H9 (cell line): ENCODE data around the gene SEPTIN5. TPM values are rescaled to one million over a fixed set of nuclear protein-coding genes. Genes with fewer than 3 reads are reported as not detected.
A peak's percentile ranks its signal among the peaks of the same experiment; 100 is the strongest.

ENCODE experiments used
- DNase-seq: peaks from one replicate; pipeline ENCODE4 v3.0.0-alpha.2; 2017
- H2AFZ ChIP-seq: one replicate; pipeline ENCODE4 v1.6.1; 2013; ENCODE audit warnings: mild to moderate bottlenecking, low read length, control low read depth, moderate library complexity
- H2AK5ac ChIP-seq: 2 replicates; pipeline ENCODE4 v1.6.1; 2013; ENCODE audit warnings: low read length, control low read depth, mixed read lengths; ENCODE audit not compliant: insufficient read length
- H2BK120ac ChIP-seq: one replicate; pipeline ENCODE4 v1.6.1; 2013; ENCODE audit warnings: low read depth, mild to moderate bottlenecking, low read length, control low read depth, inconsistent platforms; ENCODE audit not compliant: poor library complexity, severe bottlenecking
- H2BK12ac ChIP-seq: 2 replicates; pipeline ENCODE4 v1.6.1; 2013; ENCODE audit warnings: low read length, control low read depth, mixed read lengths, low read depth; ENCODE audit not compliant: insufficient read length
- H2BK15ac ChIP-seq: 2 replicates; pipeline ENCODE4 v1.6.1; 2013; ENCODE audit warnings: low read depth, low read length, control low read depth
- H2BK20ac ChIP-seq: one replicate; pipeline ENCODE4 v1.6.1; 2013; ENCODE audit warnings: low read depth, mild to moderate bottlenecking, low read length, control low read depth, inconsistent platforms; ENCODE audit not compliant: poor library complexity, severe bottlenecking
- H2BK5ac ChIP-seq: 2 replicates; pipeline ENCODE4 v1.6.1; 2013; ENCODE audit warnings: low read length, control low read depth, mixed read lengths; ENCODE audit not compliant: insufficient read length
- H3K14ac ChIP-seq: 2 replicates; pipeline ENCODE4 v1.6.1; 2013; ENCODE audit warnings: low read length, control low read depth; ENCODE audit not compliant: insufficient read depth
- H3K18ac ChIP-seq: 2 replicates; pipeline ENCODE4 v1.6.1; 2013; ENCODE audit warnings: low read depth, mild to moderate bottlenecking, mixed read lengths, low read length, control low read depth; ENCODE audit not compliant: insufficient read length
- H3K23ac ChIP-seq: 2 replicates; pipeline ENCODE4 v1.6.1; 2013; ENCODE audit warnings: low read length, control low read depth, mixed read lengths, low read depth; ENCODE audit not compliant: insufficient read length
- H3K23me2 ChIP-seq: 2 replicates; pipeline ENCODE4 v1.6.1; 2013; ENCODE audit warnings: low read depth, mild to moderate bottlenecking, mixed read lengths, low read length, control low read depth; ENCODE audit not compliant: insufficient read length, poor library complexity, severe bottlenecking
- H3K27ac ChIP-seq: 2 replicates; pipeline ENCODE4 v1.5.1; 2013; ENCODE audit warnings: low read length, control low read depth, mixed read lengths, low read depth; ENCODE audit not compliant: insufficient read length
- H3K27me3 ChIP-seq: 2 replicates; pipeline ENCODE4 v1.6.1; 2013; ENCODE audit warnings: low read length, control low read depth, inconsistent platforms; ENCODE audit not compliant: insufficient read depth
- H3K4ac ChIP-seq: 2 replicates; pipeline ENCODE4 v1.6.1; 2013; ENCODE audit warnings: low read depth, mild to moderate bottlenecking, control low read depth, inconsistent platforms, low read length, moderate library complexity
- H3K4me1 ChIP-seq: 2 replicates; pipeline ENCODE4 v1.6.1; 2013; ENCODE audit warnings: low read length, control low read depth, inconsistent platforms; ENCODE audit not compliant: insufficient read depth
- H3K4me2 ChIP-seq: 2 replicates; pipeline ENCODE4 v1.6.1; 2013; ENCODE audit warnings: low read length, control low read depth, mixed read lengths; ENCODE audit not compliant: insufficient read length, insufficient read depth
- H3K56ac ChIP-seq: 2 replicates; pipeline ENCODE4 v1.6.1; 2013; ENCODE audit warnings: low read depth, mild to moderate bottlenecking, mixed read lengths, low read length, control low read depth; ENCODE audit not compliant: insufficient read length
- H3K79me1 ChIP-seq: 2 replicates; pipeline ENCODE4 v1.6.1; 2013; ENCODE audit warnings: low read depth, mild to moderate bottlenecking, moderate library complexity, low read length, control low read depth, inconsistent platforms; ENCODE audit not compliant: insufficient read depth, poor library complexity, severe bottlenecking
- H3K79me2 ChIP-seq: 2 replicates; pipeline ENCODE4 v1.6.1; 2013; ENCODE audit warnings: low read length, control low read depth, inconsistent platforms; ENCODE audit not compliant: insufficient read depth
- H3K9ac ChIP-seq: 2 replicates; pipeline ENCODE4 v1.6.1; 2013; ENCODE audit warnings: low read length, control low read depth, mixed read lengths; ENCODE audit not compliant: insufficient read length; ENCODE audit errors: extremely low read depth
- H3K9me3 ChIP-seq: one replicate; pipeline ENCODE4 v1.6.1; 2013; ENCODE audit warnings: low read depth, low read length, inconsistent platforms; ENCODE audit not compliant: control insufficient read depth
- H3T11ph ChIP-seq: one replicate; pipeline ENCODE4 v1.6.1; 2013; ENCODE audit warnings: mild to moderate bottlenecking, low read length, control low read depth, inconsistent platforms
- H4K20me1 ChIP-seq: one replicate; pipeline ENCODE4 v1.6.1; 2013; ENCODE audit not compliant: control insufficient read depth, insufficient read length, insufficient read depth
- H4K5ac ChIP-seq: 2 replicates; pipeline ENCODE4 v1.6.1; 2013; ENCODE audit warnings: low read depth, mild to moderate bottlenecking, mixed read lengths, low read length, control low read depth; ENCODE audit not compliant: insufficient read length
- H4K8ac ChIP-seq: replicated peaks from 2 replicates; pipeline ENCODE4 v1.6.1; 2013; ENCODE audit warnings: low read length, control low read depth, mixed read lengths, low read depth; ENCODE audit not compliant: insufficient read length
- H4K91ac ChIP-seq: 2 replicates; pipeline ENCODE4 v1.6.1; 2013; ENCODE audit warnings: low read depth, mild to moderate bottlenecking, moderate library complexity, mixed read lengths, low read length, control low read depth; ENCODE audit not compliant: insufficient read length
- H3K27ac Mint-ChIP-seq, 3 experiments: 2 replicates in 2 of 3; 3 replicates in 1 of 3; pipeline ENCODE4 v1.8.0; 2020 to 2021; ENCODE audit warnings: mixed read lengths in 3 of 3, mild to moderate bottlenecking in 1 of 3, moderate library complexity in 1 of 3
- H3K27me3 Mint-ChIP-seq: 2 replicates; pipeline ENCODE4 v1.8.0; 2021; ENCODE audit warnings: low read depth, mild to moderate bottlenecking, moderate library complexity, mixed read lengths
- H3K36me3 Mint-ChIP-seq, 3 experiments: 2 replicates in 2 of 3; 3 replicates in 1 of 3; pipeline ENCODE4 v1.8.0; 2020 to 2021; ENCODE audit warnings: low read depth in 3 of 3, mixed read lengths in 3 of 3; ENCODE audit not compliant: insufficient read depth in 1 of 3
- H3K4me1 Mint-ChIP-seq, 2 experiments: 2 replicates each; pipeline ENCODE4 v1.8.0; 2020; ENCODE audit warnings: mixed read lengths in 2 of 2
- H3K4me3 Mint-ChIP-seq, 2 experiments: 2 replicates in 1 of 2; 3 replicates in 1 of 2; pipeline ENCODE4 v1.8.0; 2020 to 2021; ENCODE audit warnings: mild to moderate bottlenecking in 2 of 2, mixed read lengths in 2 of 2, moderate library complexity in 1 of 2
- H3K9me3 Mint-ChIP-seq, 2 experiments: 2 replicates in 1 of 2; 3 replicates in 1 of 2; pipeline ENCODE4 v1.8.0; 2020; ENCODE audit warnings: mild to moderate bottlenecking in 2 of 2, mixed read lengths in 2 of 2, moderate library complexity in 1 of 2
- CTCF ChIP-seq: fragments of 200-600 bp; sonication (generic); conservative IDR thresholded peaks from 3 replicates; pipeline ENCODE4 v1.8.0; 2021; ENCODE audit warnings: antibody characterized with exemption, mild to moderate bottlenecking
- WGBS: extraction: QIAGEN DNeasy Blood & Tissue Kit; methylation state at CpG from one replicate; pipeline ENCODE4 v1.1.7; 2013; ENCODE audit warnings: missing lambda C conversion rate, low lambda C conversion rate, mixed read lengths; ENCODE audit not compliant: insufficient read length; ENCODE audit errors: extremely low coverage; 5-methylcytosine and 5-hydroxymethylcytosine counted together
- total RNA-seq: library from RNA; stranded (reverse); gene quantifications from 2 replicates; pipeline ENCODE4 v1.2.1, GENCODE V29; 2021

Gene SEPTIN5
- total RNA-seq, 1 experiment from 2014 or later: 17.8 TPM

GRCh38 chr22:19679522-19680101 is 34.7 kb upstream of the SEPTIN5 start:
- H3K4me1 Mint-ChIP-seq: peaks cover 6 to 12% of the 10 kb centered on the region in 2 experiments
- no peak overlapping the region for H2AFZ ChIP-seq

More at GRCh38 chr22:19679522-19680101, 34.7 kb upstream of the SEPTIN5 start:
- Histone ChIP-seq H4K5ac (no peak overlapping the region), H3K79me2 (no peaks in the 10 kb centered on the region), H2BK20ac (no peak overlapping the region), H3K4ac (no peak overlapping the region), H3K27ac (no peak overlapping the region), H2BK12ac (no peak overlapping the region), H2BK120ac (no peak overlapping the region), H3K4me1 (peaks cover 2% of the 10 kb centered on the region; the same call in 1 of the 2 replicates), H2BK5ac (no peak overlapping the region), H3K23ac (no peak overlapping the region), H3K79me1 (no peaks in the 10 kb centered on the region), H3T11ph (no peak overlapping the region), H3K4me2 (no peak overlapping the region), H3K18ac (no peak overlapping the region), H3K23me2 (no peaks in the 10 kb centered on the region), H3K9ac (no peak overlapping the region), H3K9me3 (no peaks in the 10 kb centered on the region), H3K27me3 (no peaks in the 10 kb centered on the region), H3K14ac (no peak overlapping the region), H3K56ac (no peak overlapping the region), H4K91ac (no peak overlapping the region), H4K8ac (no peak overlapping the region), H4K20me1 (no peaks in the 10 kb centered on the region), H2BK15ac (no peak overlapping the region), H2AK5ac (no peak overlapping the region)
- Mint-ChIP-seq H3K27ac (no peak overlapping the region), H3K9me3 (peaks cover 9 to 10% of the 10 kb centered on the region in 2 experiments; a peak in 4 of 5 replicates), H3K36me3 (no peaks in the 10 kb centered on the region; a peak in 1 of 7 replicates), H3K27me3 (peaks cover 19% of the 10 kb centered on the region), H3K4me3 (no peak overlapping the region)
- no CpG with 5 or more reads among the region's 14 CpGs for WGBS
- TF ChIP-seq CTCF: peak; percentile 97
- peak; percentile 79 for DNase-seq
